ENCODE data around the gene MYO15A. TPM values are rescaled to one million over a fixed set of nuclear protein-coding genes. Genes with fewer than 3 reads are reported as not detected.
A peak's percentile ranks its signal among the peaks of the same experiment; 100 is the strongest.

MYO15A gene
- total RNA-seq, 1 experiment from 2014 or later: 3.5 TPM

GRCh38 chr17:18140648-18141047, 32.1 kb downstream of the MYO15A start:
- Histone ChIP-seq H3K9me3 (ENCODE audit: insufficient read depth, low read depth) (no peaks in the 10 kb centered on the region), H3K4me1 (replicated peaks; ENCODE audit: insufficient read depth) (peaks cover 5% of the 10 kb centered on the region; the same call in 1 of the 2 replicates), H3K9me2 (ENCODE audit: insufficient read depth) (no peaks in the 10 kb centered on the region), H3K27me3 (ENCODE audit: insufficient read depth, low read depth) (no peaks in the 10 kb centered on the region), H4K20me1 (ENCODE audit: insufficient read depth) (no peaks in the 10 kb centered on the region), H3F3A (ENCODE audit: insufficient read depth, low read depth) (0 out of 2 replicates have a peak, but pooled peaks cover 6% of the 10 kb centered on the region), H3K4me2 (no peak overlapping the region), H3K36me3 (ENCODE audit: low read depth) (no peaks in the 10 kb centered on the region), H3K27ac (no peak overlapping the region), H3K4me3 (no peak overlapping the region), H3K79me2 (ENCODE audit: low read depth) (no peaks in the 10 kb centered on the region), H2AFZ (no peak overlapping the region)
- POLR2A ChIA-PET (ENCODE audit: unreplicated experiment): interaction anchor here (0.7 kb wide), 1 partner anchor 78 kb away, joined by 3 read pairs; no protein-coding TSS in a partner anchor
- no TSS peak for BruUV-seq (replicated peaks)
- CTCF ChIA-PET: no interaction called here
- TF ChIP-seq EZH2 (IDR thresholded peaks at IDR 0.05; ENCODE audit: low read depth) (no peak), CTCF (conservative IDR thresholded peaks at IDR 0.05) (no peak)
- intact Hi-C loops (cut with micrococcal nuclease; ENCODE audit: unreplicated experiment): loop anchor here (1.0 to 2.0 kb wide), 2 partner anchors 42 to 78 kb away; partner anchors contain the start of gene ALKBH5
- DNase-seq: no peak

DNA sequence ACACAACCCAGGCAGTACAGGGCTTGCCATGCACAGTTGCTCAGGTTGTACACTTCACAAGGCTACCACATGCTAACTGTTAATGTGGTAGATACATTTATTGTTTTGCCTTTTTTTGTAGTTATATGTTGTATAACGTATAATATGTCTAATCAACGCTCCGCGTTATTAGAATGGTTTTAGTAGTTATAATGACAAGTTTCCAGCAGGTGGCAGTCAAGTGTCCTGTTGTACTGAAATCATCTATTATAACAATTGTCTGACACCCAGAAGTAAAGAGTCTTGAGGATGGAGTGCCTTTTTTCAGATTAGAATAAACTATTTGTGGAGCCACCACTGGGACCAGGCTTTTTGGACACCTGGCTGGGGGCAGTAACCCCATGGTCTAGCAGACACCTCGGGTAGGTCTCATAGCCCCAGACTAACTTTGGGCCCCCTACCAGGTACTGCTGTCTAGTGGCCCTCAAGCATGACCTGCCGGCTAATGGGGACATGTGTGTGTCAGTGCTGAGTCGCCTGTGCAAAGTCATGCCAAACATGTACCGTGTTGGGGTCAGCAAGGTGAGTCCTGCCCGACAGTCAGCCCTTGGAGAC, 32.8 kb downstream of the MYO15A start:
- Histone ChIP-seq H3F3A (ENCODE audit: insufficient read depth, low read depth) (0 out of 2 replicates have a peak, but pooled peaks cover 6% of the 10 kb centered on the region), H3K4me2 (no peak overlapping the region), H2AFZ (no peak overlapping the region), H3K79me2 (ENCODE audit: low read depth) (no peaks in the 10 kb centered on the region), H3K9me2 (ENCODE audit: insufficient read depth) (no peaks in the 10 kb centered on the region), H3K9me3 (ENCODE audit: insufficient read depth, low read depth) (no peaks in the 10 kb centered on the region), H3K36me3 (ENCODE audit: low read depth) (no peaks in the 10 kb centered on the region), H3K27ac (no peak overlapping the region), H3K27me3 (ENCODE audit: insufficient read depth, low read depth) (no peaks in the 10 kb centered on the region), H3K4me1 (replicated peaks; ENCODE audit: insufficient read depth) (peaks cover 5% of the 10 kb centered on the region; the same call in 1 of the 2 replicates), H4K20me1 (ENCODE audit: insufficient read depth) (no peaks in the 10 kb centered on the region), H3K4me3 (no peak overlapping the region)
- ChIA-PET CTCF (no interaction called here), POLR2A (ENCODE audit: unreplicated experiment) (interaction anchor here (0.7 kb wide), 1 partner anchor 78 kb away, joined by 3 read pairs; no protein-coding TSS in a partner anchor)
- DNase-seq: peak in 1 of 2 experiments; percentile 30
- BruUV-seq (replicated peaks): no TSS peak
- intact Hi-C loops (cut with micrococcal nuclease; ENCODE audit: unreplicated experiment): loop anchor here (1.0 to 2.0 kb wide), 2 partner anchors 41 to 77 kb away; partner anchors contain the start of gene ALKBH5
- TF ChIP-seq EZH2 (IDR thresholded peaks at IDR 0.05; ENCODE audit: low read depth) (no peak), CTCF (conservative IDR thresholded peaks at IDR 0.05) (peak; percentile 79)

DNA sequence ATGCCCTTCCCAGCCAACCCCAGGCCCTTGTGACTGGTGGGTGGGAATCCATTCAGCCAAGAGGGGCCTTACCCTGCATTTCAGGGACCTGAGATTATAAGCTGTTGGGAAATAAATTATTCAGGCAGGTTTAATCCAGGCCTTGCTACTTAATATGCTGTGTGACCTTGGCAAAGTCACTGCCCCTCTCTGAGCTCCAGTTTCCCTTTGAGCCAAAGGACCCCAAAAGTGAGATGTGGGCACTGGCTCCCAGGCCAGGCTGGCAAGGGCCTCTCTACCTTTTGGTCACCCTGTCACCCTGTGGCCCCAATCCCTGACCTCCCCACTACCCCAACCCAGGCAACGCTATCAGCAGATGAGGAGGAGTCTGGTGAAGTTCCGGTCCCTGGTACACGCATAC, 33.9 kb downstream of the MYO15A start:
- intact Hi-C loops (cut with micrococcal nuclease; ENCODE audit: unreplicated experiment): no loop called here
- CTCF ChIA-PET: no interaction called here

More for the DNA sequence above, 33.9 kb downstream of the MYO15A start:
- H3K27me3 ChIP-seq (ENCODE audit: insufficient read depth, low read depth): no peaks in the 10 kb centered on the region
- no peak overlapping the region for H3K4me3 ChIP-seq
- DNase-seq: no peak
- no peaks in the 10 kb centered on the region for H3K36me3 ChIP-seq (ENCODE audit: low read depth)
- BruUV-seq (replicated peaks): no TSS peak
- H3K4me2 ChIP-seq: no peak overlapping the region
- no peak overlapping the region for H2AFZ ChIP-seq
- POLR2A ChIA-PET (ENCODE audit: unreplicated experiment): no interaction called here
- no peaks in the 10 kb centered on the region for H3K9me3 ChIP-seq (ENCODE audit: insufficient read depth, low read depth)
- H3K4me1 ChIP-seq (replicated peaks; ENCODE audit: insufficient read depth): peaks cover 5% of the 10 kb centered on the region; the same call in 1 of the 2 replicates
- H3K79me2 ChIP-seq (ENCODE audit: low read depth): no peaks in the 10 kb centered on the region
- TF ChIP-seq CTCF (conservative IDR thresholded peaks at IDR 0.05): no peak
- no peak for TF ChIP-seq EZH2 (IDR thresholded peaks at IDR 0.05; ENCODE audit: low read depth)
- H3K9me2 ChIP-seq (ENCODE audit: insufficient read depth): no peaks in the 10 kb centered on the region
- no peaks in the 10 kb centered on the region for H4K20me1 ChIP-seq (ENCODE audit: insufficient read depth)
- 0 out of 2 replicates have a peak, but pooled peaks cover 11% of the 10 kb centered on the region for H3F3A ChIP-seq (ENCODE audit: insufficient read depth, low read depth)
- no peak overlapping the region for H3K27ac ChIP-seq

Measured in PC-9 (cell line).